Activated naive CD8-positive, alpha-beta T cell treated with anti-CD3 and anti-CD28 coated beads, Interleukin-2, amount 50 U/mL, for 24 hours (primary cell): Measurements from ENCODE around the gene UGGT1.

Source experiments
- ATAC-seq: fragments of 150-1000 bp; cut with Tn5 transposase; one replicate; pipeline ENCODE4 v1.10.0; 2021
- DNase-seq: peaks from one replicate; pipeline ENCODE4 v3.0.0; 2021
- H3K27ac Mint-ChIP-seq: one replicate; pipeline ENCODE4 v1.8.0; 2021; ENCODE audit warnings: mild to moderate bottlenecking, mixed read lengths
- H3K27me3 Mint-ChIP-seq: one replicate; pipeline ENCODE4 v1.8.0; 2021; ENCODE audit warnings: mixed read lengths
- H3K36me3 Mint-ChIP-seq: one replicate; pipeline ENCODE4 v1.8.0; 2021; ENCODE audit warnings: low read depth, mixed read lengths
- H3K4me1 Mint-ChIP-seq: one replicate; pipeline ENCODE4 v1.8.0; 2021; ENCODE audit warnings: mixed read lengths
- H3K4me3 Mint-ChIP-seq: one replicate; pipeline ENCODE4 v1.8.0; 2021; ENCODE audit warnings: mild to moderate bottlenecking, moderate library complexity, mixed read lengths
- H3K9me3 Mint-ChIP-seq: one replicate; pipeline ENCODE4 v1.8.0; 2021; ENCODE audit warnings: mixed read lengths

The UGGT1 gene

GRCh38 chr2:128178149-128178649 is 87.2 kb downstream of the UGGT1 start:
- Mint-ChIP-seq H3K9me3 (no peaks in the 10 kb centered on the region), H3K27me3 (no peaks in the 10 kb centered on the region), H3K36me3 (peaks cover 71% of the 10 kb centered on the region), H3K27ac (no peak overlapping the region), H3K4me1 (no peaks in the 10 kb centered on the region), H3K4me3 (no peak overlapping the region)
- DNase-seq (no peak), ATAC-seq (no peak)

- peak; percentile 73 for ATAC-seq
- H3K4me1 Mint-ChIP-seq, result no peaks in the 10 kb centered on the region
- H3K4me3 Mint-ChIP-seq, result no peak overlapping the region
- H3K9me3 Mint-ChIP-seq, result no peaks in the 10 kb centered on the region
- no peaks in the 10 kb centered on the region for H3K27me3 Mint-ChIP-seq
- peak; percentile 46 for DNase-seq
- H3K27ac Mint-ChIP-seq, result no peak overlapping the region
- H3K36me3 Mint-ChIP-seq, result peaks cover 69% of the 10 kb centered on the region
These were observed 87.9 kb downstream of the UGGT1 start for GRCh38 chr2:128178650-128179460.

GRCh38 chr2:128179461-128179755 is 88.4 kb downstream of the UGGT1 start:
- Mint-ChIP-seq H3K27ac (no peak overlapping the region), H3K27me3 (no peaks in the 10 kb centered on the region), H3K36me3 (peaks cover 65% of the 10 kb centered on the region), H3K4me1 (no peaks in the 10 kb centered on the region), H3K4me3 (no peak overlapping the region), H3K9me3 (no peaks in the 10 kb centered on the region)
- no peak for ATAC-seq
- no peak for DNase-seq

DNA sequence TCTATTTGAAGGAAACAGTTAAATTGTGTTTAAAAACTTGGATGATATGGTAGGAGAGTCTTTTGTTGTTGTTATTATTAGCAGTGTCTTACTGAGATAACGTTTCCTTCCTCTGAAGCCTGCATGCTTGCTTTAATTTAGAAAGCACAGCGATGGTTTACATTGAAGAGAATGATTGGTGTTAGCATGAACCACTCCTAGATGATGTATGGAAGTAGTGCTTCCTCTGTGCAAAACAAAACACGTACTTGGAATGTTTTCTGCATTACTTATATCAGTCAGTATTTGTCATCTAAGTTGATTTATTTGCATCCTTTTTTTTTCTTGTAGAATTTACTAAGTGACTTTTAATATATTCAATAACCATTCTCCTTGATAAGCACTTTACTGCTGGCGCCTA is 89.0 kb downstream of the UGGT1 start:
- H3K9me3 Mint-ChIP-seq, result no peaks in the 10 kb centered on the region
- no peak overlapping the region for H3K27ac Mint-ChIP-seq
- DNase-seq (no peak), ATAC-seq (no peak)
- H3K27me3 Mint-ChIP-seq, result no peaks in the 10 kb centered on the region
- peaks cover 61% of the 10 kb centered on the region for H3K36me3 Mint-ChIP-seq
- H3K4me1 Mint-ChIP-seq, result no peaks in the 10 kb centered on the region
- no peak overlapping the region for H3K4me3 Mint-ChIP-seq

DNA sequence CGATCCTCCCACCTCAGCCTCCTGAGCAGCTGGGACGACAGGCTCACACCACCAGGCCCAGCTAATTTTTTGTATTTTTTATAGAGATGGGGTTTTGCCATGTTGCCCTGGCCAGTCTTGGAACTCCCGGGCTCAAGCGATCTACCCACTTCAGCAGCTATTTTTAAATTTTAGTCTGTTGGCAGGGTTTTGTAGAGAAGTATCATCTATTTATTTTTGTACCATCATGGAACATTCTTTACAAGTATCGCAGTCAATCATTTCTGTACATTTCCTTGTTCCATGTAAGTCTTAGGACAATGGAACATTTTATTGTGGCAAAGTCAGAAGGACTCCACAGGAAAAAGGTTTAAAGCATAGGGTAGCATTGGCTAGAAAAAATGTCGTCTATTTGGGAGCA is 94.6 kb downstream of the UGGT1 start:
- H3K27ac Mint-ChIP-seq, result no peak overlapping the region
- no peak for ATAC-seq
- no peaks in the 10 kb centered on the region for H3K27me3 Mint-ChIP-seq
- no peaks in the 10 kb centered on the region for H3K9me3 Mint-ChIP-seq
- no peak for DNase-seq
- no peaks in the 10 kb centered on the region for H3K4me1 Mint-ChIP-seq
- no peak overlapping the region for H3K4me3 Mint-ChIP-seq
- H3K36me3 Mint-ChIP-seq, result peaks cover 57% of the 10 kb centered on the region

GRCh38 chr2:128187032-128187654 is 96.1 kb downstream of the UGGT1 start:
- H3K27me3 Mint-ChIP-seq, result no peaks in the 10 kb centered on the region
- DNase-seq (no peak), ATAC-seq (no peak)
- H3K36me3 Mint-ChIP-seq, result peaks cover 59% of the 10 kb centered on the region
- H3K4me1 Mint-ChIP-seq, result no peaks in the 10 kb centered on the region
- H3K27ac Mint-ChIP-seq, result no peak overlapping the region
- no peak overlapping the region for H3K4me3 Mint-ChIP-seq
- no peaks in the 10 kb centered on the region for H3K9me3 Mint-ChIP-seq

GRCh38 chr2:128195435-128195984 is 104.5 kb downstream of the UGGT1 start:
- Mint-ChIP-seq H3K27me3 (no peaks in the 10 kb centered on the region), H3K4me3 (no peak overlapping the region), H3K27ac (no peak overlapping the region), H3K36me3 (peaks cover 29% of the 10 kb centered on the region), H3K9me3 (no peaks in the 10 kb centered on the region), H3K4me1 (peaks cover 25% of the 10 kb centered on the region)
- ATAC-seq (no peak), DNase-seq (no peak)

DNA sequence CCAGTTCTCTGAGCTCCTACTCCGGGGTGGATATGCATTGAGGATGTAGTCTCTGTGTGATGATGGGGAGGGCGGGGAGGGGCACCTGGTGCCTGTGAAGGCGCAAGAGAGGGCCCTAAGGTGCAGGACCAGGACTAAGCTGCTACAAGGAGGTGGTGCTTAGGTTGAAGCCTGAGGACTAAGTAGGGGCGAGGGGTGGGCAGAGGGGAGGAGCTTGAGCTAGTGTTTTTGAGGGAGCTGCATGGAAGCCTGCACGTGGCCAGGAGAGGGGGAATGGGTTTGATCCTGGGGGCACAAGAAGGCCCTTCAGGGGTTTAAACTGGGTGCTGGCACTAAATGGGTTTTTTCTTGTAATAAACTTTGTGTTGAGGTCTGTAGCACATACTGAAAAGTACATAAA is 105.0 kb downstream of the UGGT1 start:
- ATAC-seq, result no peak
- H3K4me3 Mint-ChIP-seq, result no peak overlapping the region

DNA sequence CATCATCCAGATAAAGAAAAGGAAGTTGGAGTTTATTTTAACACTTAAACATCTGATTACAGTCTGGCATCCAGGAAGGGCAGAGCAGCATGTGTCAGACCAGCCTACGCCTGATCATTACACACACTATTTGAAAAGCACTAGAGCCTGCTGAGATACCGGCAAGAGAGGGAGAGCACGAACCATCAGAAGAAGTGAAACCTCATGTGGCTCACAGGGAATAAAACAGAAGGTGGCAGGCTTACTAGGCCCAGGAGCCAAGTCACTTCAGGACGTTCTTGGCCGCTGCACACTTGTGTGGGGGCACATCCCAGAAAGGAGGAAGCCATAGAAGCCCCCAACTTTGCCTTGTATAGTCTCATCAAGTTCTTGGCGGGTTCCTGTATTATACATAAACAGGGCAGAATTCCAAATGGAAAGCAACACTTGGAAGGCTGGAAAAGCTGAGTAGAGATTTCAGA is 105.5 kb downstream of the UGGT1 start:
- H3K27me3 Mint-ChIP-seq, result no peaks in the 10 kb centered on the region
- no peak overlapping the region for H3K4me3 Mint-ChIP-seq
- H3K4me1 Mint-ChIP-seq, result peaks cover 25% of the 10 kb centered on the region
- no peak for DNase-seq
- H3K27ac Mint-ChIP-seq, result peak overlapping the region; percentile 71
- ATAC-seq, result peak; percentile 64
- peaks cover 21% of the 10 kb centered on the region for H3K36me3 Mint-ChIP-seq
- no peaks in the 10 kb centered on the region for H3K9me3 Mint-ChIP-seq

More for the DNA sequence above, 105.0 kb downstream of the UGGT1 start:
- Mint-ChIP-seq H3K9me3 (no peaks in the 10 kb centered on the region), H3K27me3 (no peaks in the 10 kb centered on the region), H3K36me3 (peaks cover 24% of the 10 kb centered on the region), H3K4me1 (peaks cover 25% of the 10 kb centered on the region), H3K27ac (peak overlapping the region; percentile 71)
- no peak for DNase-seq

DNA sequence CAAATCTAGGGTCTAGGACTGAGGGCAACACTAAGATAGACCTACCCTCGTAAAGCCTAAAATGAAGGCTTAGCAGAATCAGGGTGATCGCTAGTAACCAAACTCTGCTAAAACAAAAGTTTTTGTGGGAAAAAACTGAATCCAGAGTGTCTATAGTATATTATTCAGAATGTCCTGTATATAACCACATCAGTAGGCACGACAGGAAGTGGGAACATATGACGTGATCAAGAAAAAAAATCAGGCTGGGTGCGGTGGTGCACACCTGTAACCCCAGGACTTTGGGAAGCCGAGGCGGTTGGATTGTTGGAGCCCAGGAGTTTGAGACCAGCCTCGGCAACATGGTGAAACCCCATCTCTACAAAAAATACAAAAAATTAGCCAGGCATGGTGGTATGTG is 106.1 kb downstream of the UGGT1 start:
- Mint-ChIP-seq H3K36me3 (peaks cover 17% of the 10 kb centered on the region), H3K27ac (peak overlapping the region; percentile 62), H3K4me1 (peaks cover 25% of the 10 kb centered on the region), H3K9me3 (no peaks in the 10 kb centered on the region), H3K4me3 (no peak overlapping the region), H3K27me3 (no peaks in the 10 kb centered on the region)
- ATAC-seq, result peak; percentile 61
- DNase-seq, result no peak

- Mint-ChIP-seq H3K9me3 (no peaks in the 10 kb centered on the region), H3K4me1 (peaks cover 25% of the 10 kb centered on the region), H3K27ac (no peak overlapping the region), H3K36me3 (peaks cover 10% of the 10 kb centered on the region), H3K4me3 (no peak overlapping the region), H3K27me3 (no peaks in the 10 kb centered on the region)
- DNase-seq, result no peak
- ATAC-seq, result no peak
These were observed 107.7 kb downstream of the UGGT1 start for GRCh38 chr2:128198656-128199055.

GRCh38 chr2:128199141-128199540 is 108.1 kb downstream of the UGGT1 start:
- H3K4me1 Mint-ChIP-seq, result peaks cover 25% of the 10 kb centered on the region
- no peak overlapping the region for H3K27ac Mint-ChIP-seq
- ATAC-seq, result no peak
- no peak overlapping the region for H3K4me3 Mint-ChIP-seq
- no peak for DNase-seq
- H3K9me3 Mint-ChIP-seq, result no peaks in the 10 kb centered on the region
- H3K36me3 Mint-ChIP-seq, result peaks cover 10% of the 10 kb centered on the region
- no peaks in the 10 kb centered on the region for H3K27me3 Mint-ChIP-seq

DNA sequence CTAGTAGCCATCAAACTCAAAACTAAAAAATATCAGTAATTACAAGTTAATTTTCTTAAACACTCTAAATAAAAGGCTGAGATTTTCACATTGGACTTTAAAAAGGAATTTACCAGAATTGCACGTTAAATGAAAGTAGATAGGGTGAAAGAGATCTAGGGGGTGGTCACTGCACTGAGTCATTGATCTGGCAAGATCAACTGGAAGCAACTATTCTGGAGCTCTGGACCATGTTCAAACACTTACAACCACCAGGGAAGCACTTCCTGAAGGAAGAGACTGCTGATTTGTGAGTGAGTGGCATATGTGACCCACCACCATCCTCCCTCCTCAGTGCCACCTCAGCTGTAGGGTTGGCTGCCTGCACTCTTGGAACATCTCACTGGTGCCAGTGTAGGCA is 111.8 kb downstream of the UGGT1 start:
- ATAC-seq, result no peak
- Mint-ChIP-seq H3K4me3 (no peak overlapping the region), H3K27ac (no peak overlapping the region), H3K4me1 (no peaks in the 10 kb centered on the region), H3K9me3 (peaks cover 7% of the 10 kb centered on the region), H3K36me3 (no peaks in the 10 kb centered on the region), H3K27me3 (no peaks in the 10 kb centered on the region)
- DNase-seq, result no peak

DNA sequence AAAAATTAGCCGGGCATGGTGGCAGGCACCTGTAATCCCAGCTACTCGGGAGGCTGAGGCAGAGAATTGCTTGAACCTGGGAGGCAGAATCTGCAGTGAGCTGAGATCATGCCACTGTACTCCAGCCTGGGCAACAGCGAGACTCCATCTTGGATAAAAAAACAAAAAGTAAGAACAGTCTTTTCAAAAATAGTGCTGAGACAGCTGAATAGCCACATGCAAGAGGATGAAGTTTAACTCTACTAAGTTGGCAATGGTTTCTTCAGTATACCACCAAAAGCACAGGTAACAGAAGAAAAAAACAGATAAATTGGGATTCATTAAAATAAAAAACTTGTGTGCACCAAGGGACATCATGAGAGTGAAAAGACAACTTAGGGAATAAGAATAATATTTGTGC is 115.2 kb downstream of the UGGT1 start:
- Mint-ChIP-seq H3K27ac (no peak overlapping the region), H3K4me1 (no peaks in the 10 kb centered on the region), H3K27me3 (no peaks in the 10 kb centered on the region), H3K4me3 (no peak overlapping the region), H3K36me3 (no peaks in the 10 kb centered on the region), H3K9me3 (peaks cover 7% of the 10 kb centered on the region)
- ATAC-seq (no peak), DNase-seq (no peak)

GRCh38 chr2:128208023-128208422 is 117.0 kb downstream of the UGGT1 start:
- no peak for ATAC-seq
- H3K4me3 Mint-ChIP-seq, result no peak overlapping the region
- no peak for DNase-seq
- H3K36me3 Mint-ChIP-seq, result no peaks in the 10 kb centered on the region
- H3K4me1 Mint-ChIP-seq, result no peaks in the 10 kb centered on the region
- H3K9me3 Mint-ChIP-seq, result peaks cover 7% of the 10 kb centered on the region
- H3K27me3 Mint-ChIP-seq, result no peaks in the 10 kb centered on the region
- H3K27ac Mint-ChIP-seq, result no peak overlapping the region
